Muscle of leg (tissue), 11 donors: Measurements from ENCODE around the gene ESR2. TPM values are rescaled to one million over a fixed set of nuclear protein-coding genes. Genes with fewer than 3 reads are reported as not detected.

Experiments used
- DNase-seq: peaks from one replicate; pipeline ENCODE4 v3.0.0; 2013
- H3K27ac ChIP-seq: one replicate; pipeline ENCODE4 v1.5.1; 2013; ENCODE audit warnings: mild to moderate bottlenecking, low read length, control low read depth
- H3K27me3 ChIP-seq: one replicate; pipeline ENCODE4 v1.6.1; 2013; ENCODE audit warnings: low read length; ENCODE audit not compliant: control insufficient read depth, insufficient read depth
- H3K36me3 ChIP-seq: one replicate; pipeline ENCODE4 v1.6.1; 2013; ENCODE audit warnings: low read length; ENCODE audit not compliant: control insufficient read depth, insufficient read depth
- H3K4me1 ChIP-seq: one replicate; pipeline ENCODE4 v1.6.1; 2013; ENCODE audit warnings: low read length; ENCODE audit not compliant: control insufficient read depth, insufficient read depth
- H3K4me3 ChIP-seq: one replicate; pipeline ENCODE4 v1.5.1; 2013; ENCODE audit warnings: low read length, control low read depth
- H3K9me3 ChIP-seq: replicated peaks from 2 replicates; pipeline ENCODE4 v1.6.1; 2013; ENCODE audit warnings: low read depth, low read length; ENCODE audit not compliant: control insufficient read depth
- WGBS: methylation state at CpG from one replicate; pipeline ENCODE4 v1.1.5; 2013; ENCODE audit warnings: missing lambda C conversion rate; ENCODE audit not compliant: insufficient coverage; 5-methylcytosine and 5-hydroxymethylcytosine counted together
- polyA plus RNA-seq, 8 donors: library from polyadenylated mRNA; unstranded; fragments of 120-200 nt; gene quantifications; one replicate each; pipeline versions ENCODE4 v1.2.1 to v1.2.3, GENCODE V29; 2013; ENCODE audit warnings: inconsistent platforms in 1 of 8, low replicate concordance in 1 of 8; ENCODE audit not compliant: insufficient read length in 8 of 8, insufficient read depth in 1 of 8
- total RNA-seq: library from RNA; stranded (reverse); fragments of 120-200 nt; gene quantifications from one replicate; pipeline ENCODE4 v1.2.4, GENCODE V29; 2013

ESR2 gene
- total and polyA plus RNA-seq, 9 donors, result 0.13 to 0.64 (median 0.30) TPM

- no peaks in the 10 kb centered on the region for H3K9me3 ChIP-seq
- H3K4me1 ChIP-seq, result no peaks in the 10 kb centered on the region
- no peaks in the 10 kb centered on the region for H3K27me3 ChIP-seq
- no peak for DNase-seq
- 80% methylated on average over 1 of the region's 2 CpGs for WGBS
- H3K27ac ChIP-seq, result no peak overlapping the region
- peaks cover 18% of the 10 kb centered on the region for H3K36me3 ChIP-seq
- H3K4me3 ChIP-seq, result no peak overlapping the region
Measured at GRCh38 chr14:64107438-64107837, 186.7 kb downstream of the ESR2 start.

- Histone ChIP-seq H3K4me3 (no peak overlapping the region), H3K27me3 (no peaks in the 10 kb centered on the region), H3K4me1 (peaks cover 4% of the 10 kb centered on the region), H3K9me3 (no peaks in the 10 kb centered on the region), H3K36me3 (peaks cover 17% of the 10 kb centered on the region), H3K27ac (no peak overlapping the region)
- no peak for DNase-seq
- 57% methylated on average over 1 of the region's 4 CpGs for WGBS
Measured at GRCh38 chr14:64098120-64098519, 196.1 kb downstream of the ESR2 start.

GRCh38 chr14:64095620-64096019, 198.6 kb downstream of the ESR2 start:
- no peaks in the 10 kb centered on the region for H3K27me3 ChIP-seq
- H3K4me1 ChIP-seq, result peaks cover 4% of the 10 kb centered on the region
- H3K4me3 ChIP-seq, result no peak overlapping the region
- H3K36me3 ChIP-seq, result peaks cover 24% of the 10 kb centered on the region
- no peak for DNase-seq
- no peak overlapping the region for H3K27ac ChIP-seq
- no CpG with 5 or more reads among the region's 3 CpGs for WGBS
- no peaks in the 10 kb centered on the region for H3K9me3 ChIP-seq

DNA sequence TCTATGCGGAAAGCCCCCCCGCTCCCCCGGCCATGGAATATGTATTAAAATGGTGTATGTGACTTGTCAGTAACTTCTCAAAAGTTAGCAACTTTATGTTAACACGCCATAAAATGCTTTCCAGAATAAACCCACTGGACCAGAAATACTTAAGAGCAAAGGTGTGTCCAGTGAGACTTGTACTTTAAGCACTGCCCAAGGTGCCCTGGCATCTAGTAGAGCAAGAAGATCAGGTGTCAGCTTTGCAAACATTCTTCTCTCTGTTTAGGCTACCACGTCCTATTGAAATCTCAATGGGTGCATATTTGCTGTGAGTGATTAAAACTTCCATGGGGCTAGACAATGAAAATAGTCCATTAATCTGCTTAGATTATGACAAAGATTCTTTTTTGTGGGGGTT, 201.2 kb downstream of the ESR2 start:
- no peak overlapping the region for H3K4me3 ChIP-seq
- WGBS, result 100% methylated on average over 1 of the region's 5 CpGs
- no peaks in the 10 kb centered on the region for H3K27me3 ChIP-seq
- H3K4me1 ChIP-seq, result peaks cover 4% of the 10 kb centered on the region
- no peaks in the 10 kb centered on the region for H3K9me3 ChIP-seq
- no peak overlapping the region for H3K27ac ChIP-seq
- no peak for DNase-seq
- H3K36me3 ChIP-seq, result peaks cover 19% of the 10 kb centered on the region

- Histone ChIP-seq H3K4me1 (peaks cover 4% of the 10 kb centered on the region), H3K27me3 (no peaks in the 10 kb centered on the region), H3K27ac (no peak overlapping the region), H3K9me3 (no peaks in the 10 kb centered on the region), H3K4me3 (no peak overlapping the region), H3K36me3 (peaks cover 17% of the 10 kb centered on the region)
- no peak for DNase-seq
- no CpG with 5 or more reads among the region's 4 CpGs for WGBS
Measured at GRCh38 chr14:64092338-64092737, 201.8 kb downstream of the ESR2 start.

GRCh38 chr14:64091217-64091616, 203.0 kb downstream of the ESR2 start:
- no peaks in the 10 kb centered on the region for H3K9me3 ChIP-seq
- no peaks in the 10 kb centered on the region for H3K27me3 ChIP-seq
- DNase-seq, result no peak
- H3K27ac ChIP-seq, result no peak overlapping the region
- no peak overlapping the region for H3K4me3 ChIP-seq
- H3K36me3 ChIP-seq, result peaks cover 17% of the 10 kb centered on the region
- WGBS, result no CpG with 5 or more reads among the region's 1 CpG
- peaks cover under 1% of the 10 kb centered on the region for H3K4me1 ChIP-seq

DNA sequence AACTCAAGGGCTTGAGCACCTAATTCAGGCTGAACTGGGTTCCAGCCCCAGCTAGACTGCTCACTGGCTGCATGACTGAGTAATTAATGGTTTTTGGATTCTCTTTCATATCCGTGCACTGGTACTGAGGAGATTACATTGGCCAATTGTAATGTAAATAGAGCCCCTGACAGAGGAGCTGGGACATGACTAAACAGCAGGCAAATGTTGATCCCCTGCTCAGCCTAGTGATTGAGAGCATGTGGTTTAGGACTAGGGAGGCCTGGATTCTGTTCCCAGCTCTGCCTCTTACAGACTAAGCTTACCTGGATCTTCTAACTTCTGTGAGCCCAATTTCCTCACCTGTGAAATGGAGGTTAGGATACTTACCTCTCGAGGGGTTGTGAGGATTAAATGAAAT, 204.3 kb downstream of the ESR2 start:
- no peaks in the 10 kb centered on the region for H3K9me3 ChIP-seq
- no peak overlapping the region for H3K4me3 ChIP-seq
- DNase-seq, result no peak
- peaks cover 17% of the 10 kb centered on the region for H3K36me3 ChIP-seq
- no peaks in the 10 kb centered on the region for H3K27me3 ChIP-seq
- WGBS, result no CpG with 5 or more reads among the region's 2 CpGs
- H3K27ac ChIP-seq, result no peak overlapping the region
- H3K4me1 ChIP-seq, result no peaks in the 10 kb centered on the region

DNA sequence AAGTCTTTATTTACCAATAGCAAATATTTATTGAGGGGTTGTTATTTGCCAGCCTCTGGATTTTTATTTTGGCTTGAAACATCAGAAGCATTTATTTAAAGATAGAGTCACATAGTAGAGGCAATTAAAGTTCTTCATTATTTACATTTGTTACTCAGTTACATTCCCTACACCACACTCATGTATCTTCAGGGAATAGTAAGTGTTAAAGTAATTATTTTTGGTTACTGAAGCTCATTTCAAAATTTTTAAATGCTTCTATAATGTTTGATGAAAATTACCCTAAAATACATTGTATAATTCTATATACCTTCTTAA, 205.6 kb downstream of the ESR2 start:
- H3K4me3 ChIP-seq, result no peak overlapping the region
- no peaks in the 10 kb centered on the region for H3K4me1 ChIP-seq
- H3K36me3 ChIP-seq, result peaks cover 15% of the 10 kb centered on the region

GRCh38 chr14:64082837-64083236, 211.3 kb downstream of the ESR2 start:
- H3K36me3 ChIP-seq, result peaks cover 29% of the 10 kb centered on the region
- no peaks in the 10 kb centered on the region for H3K4me1 ChIP-seq
- DNase-seq, result no peak
- no peak overlapping the region for H3K4me3 ChIP-seq
- H3K27me3 ChIP-seq, result no peaks in the 10 kb centered on the region
- H3K27ac ChIP-seq, result no peak overlapping the region
- no peaks in the 10 kb centered on the region for H3K9me3 ChIP-seq
- 84% methylated on average over 5 of the region's 7 CpGs for WGBS

More for the DNA sequence above, 205.6 kb downstream of the ESR2 start:
- Histone ChIP-seq H3K27me3 (no peaks in the 10 kb centered on the region), H3K27ac (no peak overlapping the region), H3K9me3 (no peaks in the 10 kb centered on the region)
- no peak for DNase-seq

- Histone ChIP-seq H3K27me3 (no peaks in the 10 kb centered on the region), H3K9me3 (no peaks in the 10 kb centered on the region), H3K36me3 (peaks cover 27% of the 10 kb centered on the region), H3K27ac (no peak overlapping the region), H3K4me3 (no peak overlapping the region), H3K4me1 (no peaks in the 10 kb centered on the region)
- DNase-seq, result no peak
- WGBS, result no CpG with 5 or more reads among the region's 3 CpGs
Measured at GRCh38 chr14:64081174-64081746, 212.9 kb downstream of the ESR2 start.

GRCh38 chr14:64080452-64080851, 213.7 kb downstream of the ESR2 start:
- H3K27ac ChIP-seq, result no peak overlapping the region
- H3K4me1 ChIP-seq, result no peaks in the 10 kb centered on the region
- H3K9me3 ChIP-seq, result no peaks in the 10 kb centered on the region
- WGBS, result no CpG with 5 or more reads among the region's 2 CpGs
- no peak for DNase-seq
- peaks cover 27% of the 10 kb centered on the region for H3K36me3 ChIP-seq
- no peak overlapping the region for H3K4me3 ChIP-seq
- H3K27me3 ChIP-seq, result no peaks in the 10 kb centered on the region
